Measurements from ENCODE around the gene OR6B3. TPM values are rescaled to one million over a fixed set of nuclear protein-coding genes. Genes with fewer than 3 reads are reported as not detected.

The OR6B3 gene
- total RNA-seq (2021): not detected in 2 replicates
- Bru-seq, nascent RNA: not detected
- not detected for BruChase-seq, experiment 1, labeled RNA remaining after a 2-hour chase
- BruChase-seq, experiment 2, labeled RNA remaining after a 6-hour chase: not detected
- long read RNA-seq: 0 reads

DNA sequence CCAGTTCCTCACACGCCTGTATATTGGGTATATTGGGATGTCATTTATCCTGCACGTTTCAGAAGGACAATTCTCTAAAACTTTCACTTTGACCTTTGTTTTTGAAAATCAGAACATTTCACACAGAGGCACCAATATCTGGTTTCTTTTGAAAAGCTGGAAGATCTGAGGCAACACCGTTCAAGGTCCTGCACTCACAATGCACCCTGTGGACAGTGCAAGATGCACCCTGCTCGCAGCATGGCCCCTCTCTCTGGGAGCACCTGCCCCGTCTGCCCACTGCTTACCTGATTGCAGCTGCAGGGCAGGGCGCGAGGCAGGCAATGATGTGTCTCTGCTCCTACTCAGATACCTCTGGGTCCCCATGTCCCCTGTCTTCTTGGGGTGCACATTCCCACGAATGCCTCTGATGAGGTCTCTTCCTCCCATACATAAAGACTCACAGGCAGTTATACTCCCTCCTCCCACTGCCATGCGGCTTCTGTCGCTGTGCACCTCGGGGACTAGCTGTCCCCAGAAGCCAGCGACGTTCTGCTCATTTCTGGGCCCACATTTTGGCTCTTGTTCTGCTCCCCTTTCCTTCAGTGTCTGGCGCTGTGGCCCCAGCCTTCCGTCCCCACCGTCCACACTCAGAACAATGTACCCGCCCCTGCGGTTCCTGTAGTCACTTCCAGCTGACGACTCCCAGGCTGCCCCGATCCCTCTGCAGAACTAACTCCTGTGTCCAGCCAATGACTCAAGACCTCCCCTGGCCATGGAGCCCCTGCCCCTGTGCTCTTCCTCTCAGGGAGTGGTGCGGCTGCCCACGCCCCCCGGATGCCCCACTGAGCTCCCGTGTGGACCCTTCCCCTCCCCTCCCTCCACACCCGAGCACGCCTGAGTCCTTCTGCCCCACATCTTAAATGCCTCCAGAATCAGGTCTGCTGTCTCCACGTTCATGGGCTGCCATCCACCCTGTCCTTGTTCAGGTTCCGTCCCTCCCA is at the start of gene OR6B3:
Gene OR6B3, minus strand, starts transcription at position 349 of the 983 bp plus-strand sequence.
- H3K4me1 ChIP-seq (ENCODE audit: insufficient read depth, low read length, poor library complexity, severe bottlenecking): no peaks in the 10 kb centered on the region
- H3K27me3 ChIP-seq (replicated peaks; ENCODE audit: insufficient read depth, low read depth, low read length, poor library complexity): peaks cover 100% of the 10 kb centered on the region
- ChIA-PET CTCF (no interaction called here), POLR2A (ENCODE audit: low non-redundant PET) (no interaction called here)
- intact Hi-C loops (cut with micrococcal nuclease; ENCODE audit: unreplicated experiment): no loop called here
- no peaks in the 10 kb centered on the region for H3K9me3 ChIP-seq (ENCODE audit: low read depth, low read length, poor library complexity, severe bottlenecking)
- no peak for TF ChIP-seq EZH2 (IDR thresholded peaks at IDR 0.05; ENCODE audit: borderline replicate concordance, low read depth, low read length, poor library complexity, severe bottlenecking)
- TF ChIP-seq, protein P1, sequence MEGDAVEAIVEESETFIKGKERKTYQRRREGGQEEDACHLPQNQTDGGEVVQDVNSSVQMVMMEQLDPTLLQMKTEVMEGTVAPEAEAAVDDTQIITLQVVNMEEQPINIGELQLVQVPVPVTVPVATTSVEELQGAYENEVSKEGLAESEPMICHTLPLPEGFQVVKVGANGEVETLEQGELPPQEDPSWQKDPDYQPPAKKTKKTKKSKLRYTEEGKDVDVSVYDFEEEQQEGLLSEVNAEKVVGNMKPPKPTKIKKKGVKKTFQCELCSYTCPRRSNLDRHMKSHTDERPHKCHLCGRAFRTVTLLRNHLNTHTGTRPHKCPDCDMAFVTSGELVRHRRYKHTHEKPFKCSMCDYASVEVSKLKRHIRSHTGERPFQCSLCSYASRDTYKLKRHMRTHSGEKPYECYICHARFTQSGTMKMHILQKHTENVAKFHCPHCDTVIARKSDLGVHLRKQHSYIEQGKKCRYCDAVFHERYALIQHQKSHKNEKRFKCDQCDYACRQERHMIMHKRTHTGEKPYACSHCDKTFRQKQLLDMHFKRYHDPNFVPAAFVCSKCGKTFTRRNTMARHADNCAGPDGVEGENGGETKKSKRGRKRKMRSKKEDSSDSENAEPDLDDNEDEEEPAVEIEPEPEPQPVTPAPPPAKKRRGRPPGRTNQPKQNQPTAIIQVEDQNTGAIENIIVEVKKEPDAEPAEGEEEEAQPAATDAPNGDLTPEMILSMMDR (conservative IDR thresholded peaks at IDR 0.05; ENCODE audit: low read depth, low read length): no peak
- no peaks in the 10 kb centered on the region for H3K36me3 ChIP-seq (ENCODE audit: insufficient read depth, low read length, poor library complexity, severe bottlenecking)
- H3K27ac ChIP-seq (ENCODE audit: low read depth, low read length, poor library complexity, severe bottlenecking): no peak within 1 kb of the TSS
- H3K4me3 ChIP-seq (ENCODE audit: low read depth, low read length, poor library complexity, severe bottlenecking): no peak within 1 kb of the TSS
- no peak for DNase-seq (ENCODE audit: low spot score)
- no TSS peak for BruUV-seq (replicated peaks)

DNA sequence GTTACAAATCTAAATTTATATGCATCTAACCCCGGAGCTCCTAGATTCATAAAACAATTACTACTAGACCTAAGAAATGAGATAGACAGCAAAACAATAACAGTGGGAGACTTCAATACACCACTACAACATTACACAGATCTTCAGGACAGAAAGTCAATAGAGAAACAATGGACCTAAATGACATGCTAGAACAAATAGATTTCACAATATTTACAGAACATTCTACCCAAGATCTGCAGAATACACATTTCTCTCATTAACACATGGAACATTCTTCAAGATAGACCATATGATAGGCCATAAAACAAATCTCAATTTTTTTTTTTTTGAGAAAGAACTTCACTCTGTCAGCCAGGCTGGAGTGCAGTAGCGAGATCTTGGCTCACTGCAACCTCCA is 45.0 kb upstream of the OR6B3 start:
- BruUV-seq (replicated peaks): no TSS peak
- no peaks in the 10 kb centered on the region for H3K36me3 ChIP-seq (ENCODE audit: insufficient read depth, low read length, poor library complexity, severe bottlenecking)
- ChIA-PET CTCF (no interaction called here), POLR2A (ENCODE audit: low non-redundant PET) (interaction anchor here (0.7 kb wide), 1 partner anchor 634 kb away, joined by 7 read pairs; no protein-coding TSS in a partner anchor)
- TF ChIP-seq, protein P1 (conservative IDR thresholded peaks at IDR 0.05; ENCODE audit: low read depth, low read length): no peak
- no peak for TF ChIP-seq EZH2 (IDR thresholded peaks at IDR 0.05; ENCODE audit: borderline replicate concordance, low read depth, low read length, poor library complexity, severe bottlenecking)
- H3K4me3 ChIP-seq (ENCODE audit: low read depth, low read length, poor library complexity, severe bottlenecking): no peak overlapping the region
- peaks cover 100% of the 10 kb centered on the region for H3K27me3 ChIP-seq (replicated peaks; ENCODE audit: insufficient read depth, low read depth, low read length, poor library complexity)
- H3K27ac ChIP-seq (ENCODE audit: low read depth, low read length, poor library complexity, severe bottlenecking): no peak overlapping the region
- intact Hi-C loops (cut with micrococcal nuclease; ENCODE audit: unreplicated experiment): no loop called here
- no peaks in the 10 kb centered on the region for H3K4me1 ChIP-seq (ENCODE audit: insufficient read depth, low read length, poor library complexity, severe bottlenecking)
- H3K9me3 ChIP-seq (ENCODE audit: low read depth, low read length, poor library complexity, severe bottlenecking): peaks cover 23% of the 10 kb centered on the region
- no peak for DNase-seq (ENCODE audit: low spot score)

DNA sequence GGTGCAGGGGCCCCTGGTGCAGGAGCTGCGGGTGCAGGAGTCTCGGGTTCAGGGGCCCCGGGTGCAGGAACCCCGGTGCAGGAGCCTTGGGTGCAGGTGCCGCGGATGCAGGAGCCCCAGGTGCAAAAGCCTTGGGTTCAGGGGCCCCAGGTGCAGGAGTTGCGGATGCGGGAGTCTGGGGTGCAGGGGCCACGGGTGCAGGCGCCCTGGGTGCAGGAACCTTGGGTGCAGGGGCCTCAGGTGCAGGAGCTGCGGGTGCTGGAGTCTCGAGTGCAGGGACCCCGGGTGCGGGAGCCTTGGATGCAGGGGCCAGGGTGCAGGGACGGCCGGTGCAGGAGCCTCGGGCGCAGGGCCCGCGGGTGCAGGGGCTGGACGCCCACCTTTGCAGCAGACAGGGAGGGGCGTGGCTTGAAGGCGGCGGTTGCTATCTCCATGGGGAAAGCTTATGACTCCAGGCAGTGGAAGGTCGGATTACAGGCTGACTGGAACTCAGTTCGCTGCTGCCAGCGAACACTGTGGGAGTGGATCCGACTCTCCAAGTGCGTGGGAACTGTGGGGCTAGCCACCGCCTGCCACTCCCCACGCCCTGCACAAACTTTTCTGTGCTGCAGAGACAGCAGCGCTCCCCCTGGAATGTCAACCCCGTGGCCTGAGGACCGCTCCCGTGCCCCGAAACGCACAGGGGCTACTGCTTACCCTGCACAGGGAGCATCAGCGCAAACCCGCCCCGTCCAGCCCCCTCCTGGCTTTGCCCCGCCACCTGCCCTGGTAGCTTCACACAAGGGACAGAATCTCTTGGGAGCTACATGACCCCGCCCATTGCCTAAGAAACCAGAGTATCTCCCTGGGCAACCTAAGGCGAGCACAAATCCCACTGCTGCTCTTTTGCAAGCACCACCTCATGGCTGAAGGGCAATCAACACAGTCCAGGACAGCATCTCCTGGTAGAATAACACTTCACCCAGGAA is 42.5 kb upstream of the OR6B3 start:
- no TSS peak for BruUV-seq (replicated peaks)
- peaks cover 91% of the 10 kb centered on the region for H3K27me3 ChIP-seq (replicated peaks; ENCODE audit: insufficient read depth, low read depth, low read length, poor library complexity)
- CTCF ChIA-PET: no interaction called here
- peaks cover 18% of the 10 kb centered on the region for H3K9me3 ChIP-seq (ENCODE audit: low read depth, low read length, poor library complexity, severe bottlenecking)
- intact Hi-C loops (cut with micrococcal nuclease; ENCODE audit: unreplicated experiment): no loop called here
- H3K4me3 ChIP-seq (ENCODE audit: low read depth, low read length, poor library complexity, severe bottlenecking): no peak overlapping the region
- H3K36me3 ChIP-seq (ENCODE audit: insufficient read depth, low read length, poor library complexity, severe bottlenecking): no peaks in the 10 kb centered on the region
- no peaks in the 10 kb centered on the region for H3K4me1 ChIP-seq (ENCODE audit: insufficient read depth, low read length, poor library complexity, severe bottlenecking)
- TF ChIP-seq, protein P1 (conservative IDR thresholded peaks at IDR 0.05; ENCODE audit: low read depth, low read length): no peak
- no peak for TF ChIP-seq EZH2 (IDR thresholded peaks at IDR 0.05; ENCODE audit: borderline replicate concordance, low read depth, low read length, poor library complexity, severe bottlenecking)
- no peak overlapping the region for H3K27ac ChIP-seq (ENCODE audit: low read depth, low read length, poor library complexity, severe bottlenecking)
- DNase-seq (ENCODE audit: low spot score): no peak
- POLR2A ChIA-PET (ENCODE audit: low non-redundant PET): no interaction called here
